CD1c-positive myeloid dendritic cell (primary cell): ENCODE results near the gene MSH5.

ENCODE experiments used
- DNase-seq: peaks from one replicate; pipeline ENCODE4 v3.0.0-alpha.2; 2016; ENCODE audit errors: extremely low spot score

Gene MSH5

GRCh38 chr6:31713465-31713864 lies 26.3 kb upstream of the MSH5 start:
- no peak for DNase-seq

GRCh38 chr6:31713991-31714684 lies 25.7 kb upstream of the MSH5 start:
- DNase-seq: no peak

GRCh38 chr6:31715022-31715958 lies 24.5 kb upstream of the MSH5 start, which contains the start of gene LY6G6D:
Gene LY6G6D, plus strand, starts transcription at chr6:31715348. Its CDS starts 8 bp downstream, at chr6:31715356.
- DNase-seq: no peak

- no peak for DNase-seq
Measured at GRCh38 chr6:31717499-31718222, 22.1 kb upstream of the MSH5 start.

- DNase-seq: no peak
Measured at GRCh38 chr6:31718265-31718664, 21.5 kb upstream of the MSH5 start.

GRCh38 chr6:31719001-31719400 lies 20.8 kb upstream of the MSH5 start:
- DNase-seq: no peak

GRCh38 chr6:31720196-31720770 lies 19.5 kb upstream of the MSH5 start:
- no peak for DNase-seq

GRCh38 chr6:31721351-31722020 lies 18.3 kb upstream of the MSH5 start, which contains the start of gene LY6G6C:
Gene LY6G6C, minus strand, starts transcription at chr6:31721746. Its CDS starts 67 bp downstream, at chr6:31721679.
- DNase-seq: no peak

- DNase-seq: no peak
Measured at GRCh38 chr6:31722173-31722572, 17.6 kb upstream of the MSH5 start.

GRCh38 chr6:31723245-31723979 lies 16.4 kb upstream of the MSH5 start, which contains the start of gene MPIG6B:
Gene MPIG6B, plus strand, starts transcription at chr6:31723373. Its CDS starts 11 bp downstream, at chr6:31723384.
- DNase-seq: no peak

GRCh38 chr6:31723980-31724691 lies 15.7 kb upstream of the MSH5 start:
- DNase-seq: no peak

GRCh38 chr6:31725502-31726350 lies 14.1 kb upstream of the MSH5 start:
- DNase-seq: peak; percentile 93

- peak; percentile 89 for DNase-seq
Measured at GRCh38 chr6:31727034-31727716, 12.6 kb upstream of the MSH5 start.

GRCh38 chr6:31727717-31728671 lies 11.8 kb upstream of the MSH5 start:
- no peak for DNase-seq

- no peak for DNase-seq
Measured at GRCh38 chr6:31728767-31729514, 10.9 kb upstream of the MSH5 start, which contains the start of gene DDAH2. Gene DDAH2, minus strand, starts transcription at chr6:31729299. Its CDS starts 138 bp downstream, at chr6:31729161.

- DNase-seq: peak; percentile 89
Measured at GRCh38 chr6:31729515-31729978, 10.3 kb upstream of the MSH5 start.
